Smooth muscle cell of the coronary artery (primary cell): ENCODE measurements around the gene TAL1. TPM values are rescaled to one million over a fixed set of nuclear protein-coding genes. Genes with fewer than 3 reads are reported as not detected.

Source experiments
- total RNA-seq: library from RNA; depleted of rRNA; stranded (reverse); fragments of >200 nt; gene quantifications from 2 replicates; pipeline ENCODE4 v1.2.3, GENCODE V29; 2014; ENCODE audit warnings: low replicate concordance

Gene TAL1
- total RNA-seq, result 0.12 and 0.45 TPM in 2 replicates

GRCh38 chr1:47232187-47232874 is at the start of gene TAL1:
TAL1 (minus strand) TSS chr1:47232225; CDS start chr1:47225888, 6,337 bp downstream.

GRCh38 chr1:47189844-47190508 is 42.0 kb downstream of the TAL1 start, which contains the start of gene PDZK1IP1:
PDZK1IP1 (minus strand) TSS chr1:47190036; CDS start chr1:47189932, 104 bp downstream.

Other genes starting within 250 kb of the TAL1 start
- 0.12 and 0.23 TPM in 2 replicates for gene CYP4X1, start 208.6 kb downstream of the TAL1 start, total RNA-seq
- gene CYP4Z1, start 165.0 kb downstream of the TAL1 start, total RNA-seq, result not detected in 2 replicates
- gene CYP4A22, start 94.8 kb downstream of the TAL1 start, total RNA-seq, result not detected in 2 replicates
- 0.60 TPM in 1 of 2 replicates, not detected in the other for gene PDZK1IP1, start 42.2 kb downstream of the TAL1 start, total RNA-seq
- 1.2 and 3.2 TPM in 2 replicates for gene STIL, start 81.9 kb upstream of the TAL1 start, total RNA-seq
- 103 and 104 TPM in 2 replicates for gene CMPK1, start 101.6 kb upstream of the TAL1 start, total RNA-seq
- not detected in 2 replicates for gene FOXE3, start 184.1 kb upstream of the TAL1 start, total RNA-seq
- 0.08 TPM in 1 of 2 replicates, not detected in the other for gene FOXD2, start 205.8 kb upstream of the TAL1 start, total RNA-seq